ENCODE results near the gene ZFP91.

DNA sequence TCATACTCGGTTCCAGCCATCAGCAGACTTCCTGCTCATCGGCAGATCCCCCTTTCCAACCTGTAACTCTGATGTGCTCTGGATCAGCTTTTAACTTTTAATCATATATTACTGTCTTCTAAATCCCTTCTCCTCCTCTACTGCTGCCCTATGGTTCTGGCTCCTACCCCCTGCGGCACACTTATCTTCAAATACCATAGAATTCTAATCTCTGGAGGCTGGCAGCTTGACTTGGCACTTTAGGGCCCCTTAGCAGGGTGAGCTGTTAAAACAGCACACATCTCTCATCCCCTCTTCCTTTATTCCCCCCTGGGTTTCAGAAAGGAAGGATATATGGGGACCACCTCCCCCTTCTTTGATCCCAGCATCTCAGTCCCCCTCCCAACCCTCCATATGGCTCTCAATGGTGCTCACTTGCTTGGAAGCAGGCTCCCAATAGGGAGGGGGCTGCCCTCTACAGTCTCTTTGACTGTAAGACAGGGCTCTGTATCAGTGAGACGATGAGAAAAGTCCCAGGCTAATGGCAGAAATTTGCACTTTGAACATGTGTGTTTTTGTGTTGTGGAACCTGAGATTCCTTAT is 39.2 kb downstream of the ZFP91 start:
- TF ChIP-seq, protein P1, sequence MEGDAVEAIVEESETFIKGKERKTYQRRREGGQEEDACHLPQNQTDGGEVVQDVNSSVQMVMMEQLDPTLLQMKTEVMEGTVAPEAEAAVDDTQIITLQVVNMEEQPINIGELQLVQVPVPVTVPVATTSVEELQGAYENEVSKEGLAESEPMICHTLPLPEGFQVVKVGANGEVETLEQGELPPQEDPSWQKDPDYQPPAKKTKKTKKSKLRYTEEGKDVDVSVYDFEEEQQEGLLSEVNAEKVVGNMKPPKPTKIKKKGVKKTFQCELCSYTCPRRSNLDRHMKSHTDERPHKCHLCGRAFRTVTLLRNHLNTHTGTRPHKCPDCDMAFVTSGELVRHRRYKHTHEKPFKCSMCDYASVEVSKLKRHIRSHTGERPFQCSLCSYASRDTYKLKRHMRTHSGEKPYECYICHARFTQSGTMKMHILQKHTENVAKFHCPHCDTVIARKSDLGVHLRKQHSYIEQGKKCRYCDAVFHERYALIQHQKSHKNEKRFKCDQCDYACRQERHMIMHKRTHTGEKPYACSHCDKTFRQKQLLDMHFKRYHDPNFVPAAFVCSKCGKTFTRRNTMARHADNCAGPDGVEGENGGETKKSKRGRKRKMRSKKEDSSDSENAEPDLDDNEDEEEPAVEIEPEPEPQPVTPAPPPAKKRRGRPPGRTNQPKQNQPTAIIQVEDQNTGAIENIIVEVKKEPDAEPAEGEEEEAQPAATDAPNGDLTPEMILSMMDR (IDR thresholded peaks at IDR 0.05; ENCODE audit: insufficient read depth, low read length): no peak
- TF ChIP-seq POLR2AphosphoS5 (IDR thresholded peaks at IDR 0.05; ENCODE audit: low read depth): no peak

Measured in HL-60 (cell line).